A549 (cell line): Measurements from ENCODE around the gene ATOSA.

Source experiments
- CTCF ChIP-seq: fragments of >200 bp; sonication (Bioruptor Twin); formaldehyde crosslinking; IDR thresholded peaks from 3 replicates; pipeline ENCODE4 v1.5.1; 2016
- HMGXB4 ChIP-seq: fragments of 250-450 bp; sonication (Bioruptor Pico); IDR thresholded peaks from 2 replicates; pipeline ENCODE4 v1.5.0; 2021; ENCODE audit warnings: mild to moderate bottlenecking, moderate library complexity, borderline replicate concordance
- JUN ChIP-seq, 2 experiments: fragments of >200 bp; sonication (Bioruptor Twin); formaldehyde crosslinking; IDR thresholded peaks; 2 replicates in 1 of 2; 3 replicates in 1 of 2; pipeline ENCODE4 v1.6.1; 2016 to 2017

- TF ChIP-seq HMGXB4 (CRISPR knock-in tag) (no peak), CTCF (no peak), JUN (IDR thresholded peaks at IDR 0.05) (no peak)
Measured at GRCh38 chr15:52706091-52706490, 26.9 kb upstream of the ATOSA start.
